Stimulated activated naive B cell treated with anti-CD40 and anti-IgM and Interleukin-4, amounts not matched to agents 10 μg/mL and 1 μg/mL and 100 μg/mL, for 72 hours (primary cell): Measurements from ENCODE around the gene RPS26.

ENCODE experiments used
- ATAC-seq, 2 donors: fragments of 150-1000 bp; cut with Tn5 transposase; replicated peaks; 2 replicates each; pipeline ENCODE4 v1.10.0; 2021; ENCODE audit warnings: moderate library complexity in 1 of 2
- DNase-seq: peaks from one replicate; pipeline ENCODE4 v3.0.0; 2021
- H3K27ac Mint-ChIP-seq: one replicate; pipeline ENCODE4 v1.8.0; 2022; ENCODE audit warnings: mild to moderate bottlenecking, mixed read lengths
- H3K27me3 Mint-ChIP-seq, 2 donors: one replicate each; pipeline ENCODE4 v1.8.0; 2022; ENCODE audit warnings: mixed read lengths in 2 of 2
- H3K36me3 Mint-ChIP-seq, 2 donors: one replicate each; pipeline ENCODE4 v1.8.0; 2022; ENCODE audit warnings: mixed read lengths in 2 of 2, mild to moderate bottlenecking in 1 of 2
- H3K4me1 Mint-ChIP-seq, 2 donors: one replicate each; pipeline ENCODE4 v1.8.0; 2022; ENCODE audit warnings: mixed read lengths in 2 of 2, mild to moderate bottlenecking in 1 of 2
- H3K4me3 Mint-ChIP-seq, 2 donors: one replicate each; pipeline ENCODE4 v1.8.0; 2022; ENCODE audit warnings: mild to moderate bottlenecking in 2 of 2, mixed read lengths in 2 of 2, moderate library complexity in 1 of 2
- H3K9me3 Mint-ChIP-seq, 2 donors: one replicate each; pipeline ENCODE4 v1.8.0; 2022; ENCODE audit warnings: mixed read lengths in 2 of 2, mild to moderate bottlenecking in 1 of 2

RPS26 gene

GRCh38 chr12:56010111-56010570, 31.6 kb upstream of the RPS26 start:
- Mint-ChIP-seq H3K9me3 (peaks cover 0 to 1% of the 10 kb centered on the region in 2 donors), H3K27me3 (no peaks in the 10 kb centered on the region), H3K4me3 (no peak overlapping the region), H3K36me3 (peaks cover 3 to 4% of the 10 kb centered on the region in 2 donors), H3K27ac (no peak overlapping the region), H3K4me1 (peaks cover 12 to 29% of the 10 kb centered on the region in 2 donors)
- DNase-seq = no peak
- no peak for ATAC-seq

DNA sequence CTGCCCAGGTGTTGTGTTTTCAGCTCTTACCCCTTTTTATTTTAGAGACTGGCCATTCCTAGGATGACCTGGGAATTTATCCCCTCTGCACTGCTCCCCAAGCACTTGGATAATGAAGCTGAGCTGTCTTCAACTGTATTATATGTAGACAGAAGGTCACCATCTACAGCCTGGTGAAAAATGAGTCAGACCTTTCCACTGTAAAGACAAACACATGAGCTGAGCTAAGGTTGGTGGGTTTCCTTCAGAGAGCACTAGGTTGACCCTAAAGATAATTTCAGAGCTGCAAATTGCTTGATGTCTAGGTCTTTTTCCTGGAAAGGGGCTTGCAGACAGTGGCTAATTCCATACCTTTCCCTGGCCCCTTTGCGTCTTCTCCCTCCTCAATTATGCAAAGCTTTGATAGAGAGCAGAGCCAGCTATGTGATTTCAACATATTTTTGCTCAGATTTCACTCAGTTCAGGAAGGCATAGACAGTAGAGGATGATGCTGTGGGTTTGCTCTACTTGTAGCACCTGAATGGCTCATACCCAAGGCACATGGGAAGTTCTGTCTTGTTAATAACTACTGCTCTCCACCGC, 30.1 kb upstream of the RPS26 start:
- Mint-ChIP-seq H3K27ac (no peak overlapping the region), H3K4me3 (no peak overlapping the region), H3K4me1 (peaks cover 12 to 23% of the 10 kb centered on the region in 2 donors), H3K36me3 (peaks cover 3 to 4% of the 10 kb centered on the region in 2 donors), H3K9me3 (peaks cover 0 to 1% of the 10 kb centered on the region in 2 donors), H3K27me3 (no peaks in the 10 kb centered on the region)
- ATAC-seq (no peak), DNase-seq (no peak)

- H3K4me3 Mint-ChIP-seq = no peak overlapping the region
Measured at GRCh38 chr12:56013482-56013881, 28.2 kb upstream of the RPS26 start.

GRCh38 chr12:56014205-56014604, 27.5 kb upstream of the RPS26 start:
- H3K4me1 Mint-ChIP-seq = peaks cover 2 to 5% of the 10 kb centered on the region in 2 donors
- no peak for ATAC-seq
- no peaks in the 10 kb centered on the region for H3K9me3 Mint-ChIP-seq
- DNase-seq = no peak
- no peak overlapping the region for H3K27ac Mint-ChIP-seq
- no peaks in the 10 kb centered on the region for H3K27me3 Mint-ChIP-seq
- H3K36me3 Mint-ChIP-seq = peaks cover 0 to 2% of the 10 kb centered on the region in 2 donors
- H3K4me3 Mint-ChIP-seq = no peak overlapping the region

More at GRCh38 chr12:56013482-56013881, 28.2 kb upstream of the RPS26 start:
- no peak overlapping the region for H3K27ac Mint-ChIP-seq
- no peaks in the 10 kb centered on the region for H3K9me3 Mint-ChIP-seq
- ATAC-seq (no peak), DNase-seq (no peak)
- peaks cover 5 to 9% of the 10 kb centered on the region in 2 donors for H3K4me1 Mint-ChIP-seq
- H3K27me3 Mint-ChIP-seq = no peaks in the 10 kb centered on the region
- peaks cover 0 to 2% of the 10 kb centered on the region in 2 donors for H3K36me3 Mint-ChIP-seq

DNA sequence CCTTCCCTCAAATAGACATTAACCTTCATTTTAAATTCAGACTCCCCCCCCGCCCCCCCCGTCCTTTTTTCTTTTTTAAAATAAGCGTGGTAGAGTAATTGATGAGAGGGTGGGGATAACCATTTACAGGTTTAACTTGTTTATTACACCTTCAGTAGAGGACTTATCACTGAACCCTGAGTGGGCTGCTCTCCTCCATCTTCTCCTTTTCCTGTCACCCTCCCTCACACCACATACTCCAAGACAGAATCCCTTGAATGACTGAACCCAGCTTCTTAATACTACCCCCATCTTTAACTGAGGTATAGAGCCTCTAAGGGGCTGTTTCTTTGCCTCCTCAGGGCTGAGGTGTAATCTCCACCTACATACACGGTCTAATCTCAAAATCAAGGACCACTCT, 24.5 kb upstream of the RPS26 start:
- Mint-ChIP-seq H3K36me3 (peaks cover 0 to 2% of the 10 kb centered on the region in 2 donors), H3K4me3 (no peak overlapping the region), H3K27ac (no peak overlapping the region), H3K4me1 (peaks cover 11 to 18% of the 10 kb centered on the region in 2 donors), H3K27me3 (peaks cover 0 to 7% of the 10 kb centered on the region in 2 donors), H3K9me3 (no peaks in the 10 kb centered on the region)
- DNase-seq (no peak), ATAC-seq (no peak)

- no peaks in the 10 kb centered on the region for H3K9me3 Mint-ChIP-seq
- H3K27ac Mint-ChIP-seq = no peak overlapping the region
- peaks cover 0 to 2% of the 10 kb centered on the region in 2 donors for H3K36me3 Mint-ChIP-seq
- peaks cover 0 to 7% of the 10 kb centered on the region in 2 donors for H3K27me3 Mint-ChIP-seq
- no peak overlapping the region for H3K4me3 Mint-ChIP-seq
- ATAC-seq (no peak), DNase-seq (no peak)
- peaks cover 11 to 20% of the 10 kb centered on the region in 2 donors for H3K4me1 Mint-ChIP-seq
Measured at GRCh38 chr12:56018356-56018755, 23.4 kb upstream of the RPS26 start.

DNA sequence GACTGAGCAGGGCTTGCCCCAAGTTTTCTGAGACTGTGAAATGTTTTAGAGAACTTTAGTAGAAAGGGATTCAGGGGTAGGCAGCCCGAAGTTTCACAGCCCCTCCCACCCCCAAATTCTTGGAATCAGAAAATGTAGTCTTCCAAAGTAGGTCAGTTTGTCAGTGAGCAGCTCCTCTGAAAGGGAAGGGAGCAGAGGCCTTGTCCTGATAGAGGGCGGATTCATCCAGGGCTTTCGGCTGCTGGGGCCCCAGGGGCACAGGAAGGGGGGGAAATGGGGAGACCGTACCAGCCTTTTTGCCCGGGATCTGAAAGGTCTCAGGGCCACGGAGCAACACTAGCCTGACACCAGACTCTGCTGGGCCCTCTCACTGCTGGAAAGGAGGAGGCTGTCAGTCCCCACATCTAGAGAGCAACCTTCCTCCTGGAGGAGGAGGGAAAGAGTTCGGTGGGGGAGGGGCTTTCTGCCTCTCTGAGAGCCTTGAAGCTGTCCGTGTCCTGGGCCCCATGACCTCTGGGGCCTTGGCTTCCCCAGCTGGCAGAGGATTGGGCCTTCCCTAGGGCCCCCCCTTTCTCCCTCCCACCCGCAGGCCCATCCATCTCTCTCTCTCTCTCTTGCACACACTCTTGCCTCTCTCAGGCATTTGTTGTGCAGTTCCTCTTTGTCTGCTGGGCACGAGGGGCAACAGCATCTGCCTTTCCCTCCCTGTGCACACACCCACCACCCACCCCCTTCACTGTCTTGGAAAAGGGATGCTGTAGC, 21.1 kb upstream of the RPS26 start, which contains the start of gene IKZF4:
Gene IKZF4 (plus strand): TSS at position 621 of the 762 bp plus-strand sequence. CDS start 451 bp downstream, outside the sequence.
- H3K27me3 Mint-ChIP-seq = peaks cover 0 to 7% of the 10 kb centered on the region in 2 donors
- DNase-seq (no peak), ATAC-seq (peak; percentile 69 to 76)
- H3K4me1 Mint-ChIP-seq = peaks cover 11 to 20% of the 10 kb centered on the region in 2 donors
- no peaks in the 10 kb centered on the region for H3K36me3 Mint-ChIP-seq
- H3K27ac Mint-ChIP-seq = peak within 1 kb of the TSS; percentile 68
- peak within 1 kb of the TSS; percentile 83 for H3K4me3 Mint-ChIP-seq
- no peaks in the 10 kb centered on the region for H3K9me3 Mint-ChIP-seq

DNA sequence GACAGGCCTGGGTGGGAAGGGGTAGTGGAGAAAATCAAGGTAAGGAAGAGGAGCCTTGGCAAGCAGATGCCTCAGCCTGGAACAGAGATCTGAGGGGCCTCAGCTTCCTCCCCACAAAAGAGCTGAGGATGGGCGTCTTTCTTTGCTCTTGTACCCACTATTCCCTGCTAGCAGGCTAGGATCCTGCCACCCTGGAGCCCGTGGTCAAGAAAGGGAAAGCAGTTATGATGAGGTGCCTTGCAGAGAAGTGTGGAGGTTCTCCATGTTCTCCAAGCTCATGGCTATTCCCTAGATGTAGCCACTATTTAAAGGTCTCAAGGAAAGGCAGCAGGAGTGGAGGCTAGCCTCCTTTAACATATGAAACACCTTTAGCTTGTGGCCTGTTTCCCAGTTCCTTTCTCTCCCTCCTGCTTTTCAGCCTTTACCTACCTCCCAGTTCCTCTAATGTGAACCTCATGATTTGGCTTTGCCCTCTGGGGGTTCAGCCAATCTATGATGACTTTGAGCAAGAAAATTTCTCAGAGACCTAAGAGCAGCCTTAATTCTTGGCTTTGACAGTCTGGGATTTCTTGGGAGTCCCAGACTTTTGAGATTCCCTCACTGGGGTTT, 19.7 kb upstream of the RPS26 start:
- Mint-ChIP-seq H3K36me3 (no peaks in the 10 kb centered on the region), H3K27ac (no peak overlapping the region), H3K4me3 (peak overlapping the region in 1 of 2 donors; percentile 83), H3K27me3 (peaks cover 0 to 7% of the 10 kb centered on the region in 2 donors), H3K9me3 (no peaks in the 10 kb centered on the region), H3K4me1 (peaks cover 11 to 20% of the 10 kb centered on the region in 2 donors)
- DNase-seq (no peak), ATAC-seq (peak in 1 of 2 donors; percentile 45)

GRCh38 chr12:56028511-56029165, 13.1 kb upstream of the RPS26 start:
- no peak for DNase-seq
- ATAC-seq = no peak
- Mint-ChIP-seq H3K27ac (no peak overlapping the region), H3K27me3 (no peaks in the 10 kb centered on the region), H3K4me3 (no peak overlapping the region), H3K9me3 (no peaks in the 10 kb centered on the region), H3K36me3 (peaks cover 9 to 25% of the 10 kb centered on the region in 2 donors), H3K4me1 (peaks cover 3 to 5% of the 10 kb centered on the region in 2 donors)

DNA sequence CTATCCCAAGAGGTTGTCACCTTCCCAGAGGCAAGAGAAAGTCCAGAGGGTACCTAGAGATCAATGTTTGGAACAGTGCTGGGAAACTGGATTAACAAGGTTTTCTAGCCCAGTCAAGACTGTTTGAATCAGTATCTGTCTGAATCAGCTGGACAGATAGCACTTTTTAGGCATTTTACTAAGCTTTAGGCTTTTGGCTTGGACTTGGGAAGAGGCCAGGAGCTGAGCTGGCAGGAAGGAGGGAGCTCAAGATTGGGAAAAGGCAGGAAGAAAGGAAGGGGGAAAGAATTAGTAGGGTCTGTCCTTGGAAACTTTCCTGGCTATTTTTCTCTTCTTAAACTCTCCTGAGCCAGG, 12.6 kb upstream of the RPS26 start:
- H3K4me1 Mint-ChIP-seq = peaks cover 3 to 5% of the 10 kb centered on the region in 2 donors
- no peak overlapping the region for H3K4me3 Mint-ChIP-seq
- H3K27ac Mint-ChIP-seq = no peak overlapping the region
- no peak for ATAC-seq
- H3K27me3 Mint-ChIP-seq = no peaks in the 10 kb centered on the region
- DNase-seq = no peak
- peaks cover 9 to 25% of the 10 kb centered on the region in 2 donors for H3K36me3 Mint-ChIP-seq
- H3K9me3 Mint-ChIP-seq = no peaks in the 10 kb centered on the region

- Mint-ChIP-seq H3K9me3 (no peaks in the 10 kb centered on the region), H3K36me3 (peaks cover 9 to 31% of the 10 kb centered on the region in 2 donors), H3K4me3 (no peak overlapping the region), H3K27ac (no peak overlapping the region), H3K27me3 (no peaks in the 10 kb centered on the region), H3K4me1 (peaks cover 3 to 5% of the 10 kb centered on the region in 2 donors)
- ATAC-seq = peak; percentile 70 to 81
- peak; percentile 18 for DNase-seq
Measured at GRCh38 chr12:56029666-56030293, 11.9 kb upstream of the RPS26 start.

GRCh38 chr12:56031987-56032386, 9.7 kb upstream of the RPS26 start:
- Mint-ChIP-seq H3K4me1 (peaks cover 3 to 5% of the 10 kb centered on the region in 2 donors), H3K9me3 (no peaks in the 10 kb centered on the region), H3K27ac (peak overlapping the region; percentile 26), H3K27me3 (no peaks in the 10 kb centered on the region), H3K36me3 (peaks cover 15 to 44% of the 10 kb centered on the region in 2 donors), H3K4me3 (no peak overlapping the region)
- DNase-seq = no peak
- no peak for ATAC-seq

DNA sequence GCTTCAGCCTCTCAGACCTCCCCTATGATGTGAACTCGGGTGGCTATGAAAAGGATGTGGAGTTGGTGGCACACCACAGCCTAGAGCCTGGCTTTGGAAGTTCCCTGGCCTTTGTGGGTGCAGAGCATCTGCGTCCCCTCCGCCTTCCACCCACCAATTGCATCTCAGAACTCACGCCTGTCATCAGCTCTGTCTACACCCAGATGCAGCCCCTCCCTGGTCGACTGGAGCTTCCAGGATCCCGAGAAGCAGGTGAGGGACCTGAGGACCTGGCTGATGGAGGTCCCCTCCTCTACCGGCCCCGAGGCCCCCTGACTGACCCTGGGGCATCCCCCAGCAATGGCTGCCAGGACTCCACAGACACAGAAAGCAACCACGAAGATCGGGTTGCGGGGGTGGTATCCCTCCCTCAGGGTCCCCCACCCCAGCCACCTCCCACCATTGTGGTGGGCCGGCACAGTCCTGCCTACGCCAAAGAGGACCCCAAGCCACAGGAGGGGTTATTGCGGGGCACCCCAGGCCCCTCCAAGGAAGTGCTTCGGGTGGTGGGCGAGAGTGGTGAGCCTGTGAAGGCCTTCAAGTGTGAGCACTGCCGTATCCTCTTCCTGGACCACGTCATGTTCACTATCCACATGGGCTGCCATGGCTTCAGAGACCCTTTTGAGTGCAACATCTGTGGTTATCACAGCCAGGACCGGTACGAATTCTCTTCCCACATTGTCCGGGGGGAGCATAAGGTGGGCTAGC, 7.0 kb upstream of the RPS26 start:
- ATAC-seq (no peak), DNase-seq (no peak)
- H3K4me1 Mint-ChIP-seq = peaks cover 3 to 5% of the 10 kb centered on the region in 2 donors
- H3K4me3 Mint-ChIP-seq = no peak overlapping the region
- H3K9me3 Mint-ChIP-seq = no peaks in the 10 kb centered on the region
- peaks cover 8 to 35% of the 10 kb centered on the region in 2 donors for H3K36me3 Mint-ChIP-seq
- peak overlapping the region; percentile 37 for H3K27ac Mint-ChIP-seq
- no peaks in the 10 kb centered on the region for H3K27me3 Mint-ChIP-seq
